Right cardiac atrium (tissue), 5 donors: ENCODE data around the gene NKAIN4. TPM values are rescaled to one million over a fixed set of nuclear protein-coding genes. Genes with fewer than 3 reads are reported as not detected.
"Not testable (repeated sequence)": the region's sequence is repeated elsewhere in the genome, so short reads cannot be mapped to it uniquely, and the experiment has no call there.

Experiments used
- ATAC-seq, 2 donors: fragments of 200-7000 bp; cut with Tn5 transposase; one replicate each; pipeline versions ENCODE4 v1.8.0 to v1.9.1; 2020; ENCODE audit warnings: moderate library complexity in 2 of 2, mild to moderate bottlenecking in 1 of 2
- DNase-seq, 3 donors: peaks; one replicate each; pipeline ENCODE4 v3.0.0-alpha.2; 2020
- H3K27ac ChIP-seq: one replicate; pipeline ENCODE4 v1.5.1; 2013; ENCODE audit warnings: mild to moderate bottlenecking, low read length, control low read depth, moderate library complexity
- H3K27me3 ChIP-seq: one replicate; pipeline ENCODE4 v1.6.1; 2013; ENCODE audit not compliant: control insufficient read depth, insufficient read depth
- H3K4me1 ChIP-seq: one replicate; pipeline ENCODE4 v1.6.1; 2013; ENCODE audit warnings: low read length; ENCODE audit not compliant: control insufficient read depth, insufficient read depth
- H3K4me3 ChIP-seq: one replicate; pipeline ENCODE4 v1.5.1; 2013; ENCODE audit warnings: low read length, control low read depth
- H3K9me3 ChIP-seq: one replicate; pipeline ENCODE4 v1.6.1; 2013; ENCODE audit warnings: low read length; ENCODE audit not compliant: control insufficient read depth
- WGBS: extraction: QIAGEN DNeasy Blood & Tissue Kit; methylation state at CpG from one replicate; pipeline ENCODE4 v1.1.7; 2013; 5-methylcytosine and 5-hydroxymethylcytosine counted together
- intact Hi-C, 4 donors: fragments of 100-400 bp; cut with DNase I; formaldehyde crosslinking; loops; one replicate each; pipeline versions ENCODE4 v1.11.0 to v1.14.0; 2022 to 2023
- polyA plus RNA-seq: library from polyadenylated mRNA; stranded (reverse); fragments of 200-250 nt; gene quantifications from one replicate; pipeline ENCODE4 v1.2.3, GENCODE V29; 2013
- total RNA-seq, 4 donors: library from RNA; stranded (reverse); fragmentation: NEBNext Ultra II Directional; extraction: Animal tissue kit (Norgen Biotek cat#: 25700); gene quantifications; one replicate each; pipeline ENCODE4 v1.2.1, GENCODE V29; 2021
- donor health status: healthy with polysubstance abuse.
- donor health status: DM: no; HTN: yes; CAD: no.
- donor health status: DM: no; HTN: no; CAD: no.
- donor health status: DM: no; HTN: yes; CAD: no; lungs with severe emphysema.
- donor health status: DM: yes; HTN: yes; CAD: no.

NKAIN4 gene
- total and polyA plus RNA-seq, 5 donors, result not detected

- ATAC-seq, H3K27ac ChIP-seq, H3K9me3 ChIP-seq, H3K4me1 ChIP-seq, intact Hi-C loops, H3K4me3 ChIP-seq, H3K27me3 ChIP-seq: not testable (repeated sequence)
- WGBS, result 64% methylated on average over 12 of the region's 12 CpGs
- DNase-seq, result peak in 1 of 3 donors; percentile 7
These were observed 32.7 kb downstream of the NKAIN4 start for GRCh38 chr20:63221400-63222053.

GRCh38 chr20:63220696-63221399 lies 33.4 kb downstream of the NKAIN4 start:
- ATAC-seq (no peak), DNase-seq (peak in 1 of 3 donors; percentile 7)
- Histone ChIP-seq H3K4me1 (no peaks in the 10 kb centered on the region), H3K27ac (no peak overlapping the region), H3K9me3 (no peaks in the 10 kb centered on the region), H3K27me3 (no peaks in the 10 kb centered on the region), H3K4me3 (no peak overlapping the region)
- 59% methylated on average over 9 of the region's 9 CpGs for WGBS
- intact Hi-C loops, result no loop called here

GRCh38 chr20:63219866-63220521 lies 34.3 kb downstream of the NKAIN4 start:
- ATAC-seq, result no peak
- Histone ChIP-seq H3K27ac (no peak overlapping the region), H3K4me1 (peaks cover under 1% of the 10 kb centered on the region), H3K27me3 (no peaks in the 10 kb centered on the region), H3K4me3 (no peak overlapping the region), H3K9me3 (no peaks in the 10 kb centered on the region)
- intact Hi-C loops, result no loop called here
- no peak for DNase-seq
- 74% methylated on average over 25 of the region's 25 CpGs for WGBS

- ATAC-seq, result no peak
- WGBS, result 76% methylated on average over 8 of the region's 8 CpGs
- DNase-seq, result no peak
- no peaks in the 10 kb centered on the region for H3K9me3 ChIP-seq
- H3K27me3 ChIP-seq, result no peaks in the 10 kb centered on the region
- intact Hi-C loops, result no loop called here
- H3K4me1 ChIP-seq, result peaks cover 4% of the 10 kb centered on the region
- H3K4me3 ChIP-seq, result no peak overlapping the region
- H3K27ac ChIP-seq, result no peak overlapping the region
These were observed 34.8 kb downstream of the NKAIN4 start for GRCh38 chr20:63219447-63219821.

- Histone ChIP-seq H3K4me3 (no peak overlapping the region), H3K4me1 (peaks cover 4% of the 10 kb centered on the region), H3K27ac (no peak overlapping the region), H3K9me3 (no peaks in the 10 kb centered on the region), H3K27me3 (no peaks in the 10 kb centered on the region)
- DNase-seq (peak in 1 of 3 donors; percentile 18), ATAC-seq (no peak)
- 74% methylated on average over 13 of the region's 13 CpGs for WGBS
- intact Hi-C loops, result no loop called here
These were observed 35.4 kb downstream of the NKAIN4 start for GRCh38 chr20:63218701-63219446.

- Histone ChIP-seq H3K27me3 (no peaks in the 10 kb centered on the region), H3K9me3 (no peaks in the 10 kb centered on the region), H3K4me3 (no peak overlapping the region), H3K27ac (no peak overlapping the region), H3K4me1 (peaks cover 6% of the 10 kb centered on the region)
- intact Hi-C loops, result no loop called here
- no peak for ATAC-seq
- DNase-seq, result peak in 1 of 3 donors; percentile 30
- WGBS, result 65% methylated on average over 7 of the region's 7 CpGs
These were observed 36.6 kb downstream of the NKAIN4 start for GRCh38 chr20:63217706-63218105.

GRCh38 chr20:63216849-63217471 lies 37.3 kb downstream of the NKAIN4 start:
- intact Hi-C loops, result no loop called here
- no peaks in the 10 kb centered on the region for H3K27me3 ChIP-seq
- 73% methylated on average over 13 of the region's 13 CpGs for WGBS
- H3K27ac ChIP-seq, result no peak overlapping the region
- H3K4me1 ChIP-seq, result peaks cover 6% of the 10 kb centered on the region
- ATAC-seq (no peak), DNase-seq (peak in 1 of 3 donors; percentile 34)
- peak overlapping the region; percentile 67 for H3K4me3 ChIP-seq
- no peaks in the 10 kb centered on the region for H3K9me3 ChIP-seq

GRCh38 chr20:63216041-63216848 lies 38.0 kb downstream of the NKAIN4 start, which contains the start of gene YTHDF1:
TSS of gene YTHDF1 (minus strand) at chr20:63216131. CDS start at chr20:63215892, 239 bp downstream.
- Histone ChIP-seq H3K27me3 (no peaks in the 10 kb centered on the region), H3K9me3 (no peaks in the 10 kb centered on the region), H3K4me1 (peaks cover 6% of the 10 kb centered on the region), H3K27ac (peak within 1 kb of the TSS; percentile 55), H3K4me3 (peak within 1 kb of the TSS; percentile 95)
- 1% methylated on average over 96 of the region's 96 CpGs for WGBS
- intact Hi-C loops, result no loop called here
- peak; percentile 96 to 97 for ATAC-seq
- DNase-seq, result peak; percentile 98 to 99 (median 99)

GRCh38 chr20:63215101-63216040 lies 38.9 kb downstream of the NKAIN4 start:
- H3K4me1 ChIP-seq, result peaks cover 6% of the 10 kb centered on the region
- H3K9me3 ChIP-seq, result no peaks in the 10 kb centered on the region
- H3K27me3 ChIP-seq, result no peaks in the 10 kb centered on the region
- 2% methylated on average over 81 of the region's 81 CpGs for WGBS
- peak overlapping the region; percentile 95 for H3K4me3 ChIP-seq
- ATAC-seq (peak in 1 of 2 donors; percentile 8), DNase-seq (peak in 2 of 3 donors; percentile 46 to 53)
- intact Hi-C loops, result no loop called here
- peak overlapping the region; percentile 11 for H3K27ac ChIP-seq
